Activated CD8-positive, alpha-beta memory T cell treated with anti-CD3 and anti-CD28 coated beads, Interleukin-2, amount 50 U/mL, for 1 hour (primary cell): Measurements from ENCODE around the gene TPRN.
A peak's percentile ranks its signal among the peaks of the same experiment; 100 is the strongest.
"Not testable (repeated sequence)": the region's sequence is repeated elsewhere in the genome, so short reads cannot be mapped to it uniquely, and the experiment has no call there.

Experiments
- DNase-seq: peaks from one replicate; pipeline ENCODE4 v3.0.0-alpha.2; 2020; ENCODE audit errors: extremely low read depth

The TPRN gene, protein sequence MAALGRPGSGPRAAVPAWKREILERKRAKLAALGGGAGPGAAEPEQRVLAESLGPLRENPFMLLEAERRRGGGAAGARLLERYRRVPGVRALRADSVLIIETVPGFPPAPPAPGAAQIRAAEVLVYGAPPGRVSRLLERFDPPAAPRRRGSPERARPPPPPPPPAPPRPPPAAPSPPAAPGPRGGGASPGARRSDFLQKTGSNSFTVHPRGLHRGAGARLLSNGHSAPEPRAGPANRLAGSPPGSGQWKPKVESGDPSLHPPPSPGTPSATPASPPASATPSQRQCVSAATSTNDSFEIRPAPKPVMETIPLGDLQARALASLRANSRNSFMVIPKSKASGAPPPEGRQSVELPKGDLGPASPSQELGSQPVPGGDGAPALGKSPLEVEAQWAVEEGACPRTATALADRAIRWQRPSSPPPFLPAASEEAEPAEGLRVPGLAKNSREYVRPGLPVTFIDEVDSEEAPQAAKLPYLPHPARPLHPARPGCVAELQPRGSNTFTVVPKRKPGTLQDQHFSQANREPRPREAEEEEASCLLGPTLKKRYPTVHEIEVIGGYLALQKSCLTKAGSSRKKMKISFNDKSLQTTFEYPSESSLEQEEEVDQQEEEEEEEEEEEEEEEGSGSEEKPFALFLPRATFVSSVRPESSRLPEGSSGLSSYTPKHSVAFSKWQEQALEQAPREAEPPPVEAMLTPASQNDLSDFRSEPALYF

DNA sequence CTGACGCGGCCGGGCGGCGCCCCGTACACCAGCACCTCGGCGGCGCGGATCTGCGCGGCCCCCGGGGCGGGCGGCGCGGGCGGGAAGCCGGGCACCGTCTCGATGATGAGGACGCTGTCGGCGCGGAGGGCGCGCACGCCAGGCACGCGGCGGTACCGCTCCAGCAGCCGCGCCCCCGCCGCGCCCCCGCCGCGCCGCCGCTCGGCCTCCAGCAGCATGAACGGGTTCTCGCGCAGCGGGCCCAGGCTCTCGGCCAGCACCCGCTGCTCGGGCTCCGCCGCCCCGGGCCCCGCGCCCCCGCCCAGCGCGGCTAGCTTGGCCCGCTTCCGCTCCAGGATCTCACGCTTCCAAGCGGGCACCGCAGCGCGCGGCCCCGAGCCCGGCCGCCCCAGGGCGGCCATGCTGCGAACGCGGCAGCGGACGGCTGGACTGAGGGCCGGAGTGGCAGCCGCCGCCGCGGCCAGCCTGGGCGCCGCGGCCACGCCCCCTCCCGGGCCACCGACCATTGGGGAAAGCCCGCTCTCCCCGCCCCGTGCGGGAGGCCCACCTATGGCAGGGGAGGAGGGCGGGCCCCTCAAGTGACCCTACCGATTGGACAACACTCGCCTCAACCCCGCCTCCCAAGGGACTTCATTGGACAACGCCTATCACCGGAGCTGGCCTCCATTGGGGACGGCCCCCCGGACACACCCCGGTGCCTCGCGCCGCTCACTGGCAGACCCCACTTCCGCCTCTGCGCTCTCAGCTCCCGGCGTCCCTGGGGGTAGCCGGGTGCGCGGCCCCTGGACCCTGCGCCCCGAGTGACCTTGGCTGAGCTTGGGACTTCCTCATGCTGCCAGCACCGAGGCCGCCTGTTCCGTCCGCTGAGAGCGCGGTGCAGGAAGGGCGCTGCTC lies at the start of gene TPRN:
Gene TPRN (minus strand): TSS at position 431 of the 894 bp plus-strand sequence. CDS start 30 bp downstream, at position 401.
- peak; percentile 99 for DNase-seq

DNA sequence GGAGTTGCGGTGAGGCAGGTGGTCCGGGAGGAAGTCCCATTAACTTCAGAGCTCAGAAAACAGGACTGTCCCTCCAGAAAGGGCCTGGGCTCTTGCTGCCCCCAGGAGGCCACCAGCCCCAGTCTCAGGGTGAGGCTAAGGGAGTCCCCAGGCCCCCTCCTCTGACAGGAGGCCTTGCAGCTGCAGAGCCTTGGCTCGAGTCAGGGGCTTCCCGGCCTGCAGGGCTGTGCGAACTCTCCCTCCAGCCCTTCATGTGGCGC lies 47.3 kb upstream of the TPRN start:
- DNase-seq = no peak

DNA sequence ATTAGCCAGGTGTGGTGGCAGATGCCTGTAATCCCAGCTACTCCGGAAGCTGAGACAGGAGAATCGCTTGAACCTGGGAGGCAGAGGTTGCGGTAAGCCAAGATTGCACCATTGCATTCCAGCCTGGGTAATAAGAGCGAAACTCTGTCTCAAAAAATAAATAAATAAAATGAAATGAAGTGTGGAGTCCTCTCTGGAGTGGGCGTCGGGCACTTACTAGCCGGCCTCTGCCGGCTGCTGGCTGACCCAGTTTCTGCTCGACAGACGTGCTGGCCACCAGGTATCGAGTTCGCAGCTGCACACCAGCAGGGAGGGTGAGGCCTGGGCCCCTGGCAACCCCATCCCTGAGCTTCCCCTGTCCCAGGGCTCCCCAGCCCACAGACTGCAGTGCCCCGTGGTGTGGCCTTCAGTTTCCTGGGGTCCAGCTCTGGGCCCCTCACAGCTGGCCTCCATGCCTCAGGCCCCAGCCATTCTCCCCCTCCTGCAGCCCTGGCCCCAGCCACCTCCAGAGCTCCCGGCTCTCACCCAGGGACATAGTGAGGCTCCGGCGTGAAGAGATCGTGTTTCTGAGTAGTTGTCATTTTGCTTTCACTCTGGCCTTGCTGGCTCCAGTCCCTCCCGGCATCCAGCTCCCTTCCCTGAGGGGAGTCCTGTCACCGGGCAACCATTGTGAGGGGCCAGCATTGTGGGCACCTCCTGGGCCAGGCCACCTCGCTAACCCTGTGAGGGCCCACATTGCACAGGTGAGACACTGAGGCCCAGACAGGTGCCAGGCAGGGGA lies 46.8 kb upstream of the TPRN start:
- no peak for DNase-seq

DNA sequence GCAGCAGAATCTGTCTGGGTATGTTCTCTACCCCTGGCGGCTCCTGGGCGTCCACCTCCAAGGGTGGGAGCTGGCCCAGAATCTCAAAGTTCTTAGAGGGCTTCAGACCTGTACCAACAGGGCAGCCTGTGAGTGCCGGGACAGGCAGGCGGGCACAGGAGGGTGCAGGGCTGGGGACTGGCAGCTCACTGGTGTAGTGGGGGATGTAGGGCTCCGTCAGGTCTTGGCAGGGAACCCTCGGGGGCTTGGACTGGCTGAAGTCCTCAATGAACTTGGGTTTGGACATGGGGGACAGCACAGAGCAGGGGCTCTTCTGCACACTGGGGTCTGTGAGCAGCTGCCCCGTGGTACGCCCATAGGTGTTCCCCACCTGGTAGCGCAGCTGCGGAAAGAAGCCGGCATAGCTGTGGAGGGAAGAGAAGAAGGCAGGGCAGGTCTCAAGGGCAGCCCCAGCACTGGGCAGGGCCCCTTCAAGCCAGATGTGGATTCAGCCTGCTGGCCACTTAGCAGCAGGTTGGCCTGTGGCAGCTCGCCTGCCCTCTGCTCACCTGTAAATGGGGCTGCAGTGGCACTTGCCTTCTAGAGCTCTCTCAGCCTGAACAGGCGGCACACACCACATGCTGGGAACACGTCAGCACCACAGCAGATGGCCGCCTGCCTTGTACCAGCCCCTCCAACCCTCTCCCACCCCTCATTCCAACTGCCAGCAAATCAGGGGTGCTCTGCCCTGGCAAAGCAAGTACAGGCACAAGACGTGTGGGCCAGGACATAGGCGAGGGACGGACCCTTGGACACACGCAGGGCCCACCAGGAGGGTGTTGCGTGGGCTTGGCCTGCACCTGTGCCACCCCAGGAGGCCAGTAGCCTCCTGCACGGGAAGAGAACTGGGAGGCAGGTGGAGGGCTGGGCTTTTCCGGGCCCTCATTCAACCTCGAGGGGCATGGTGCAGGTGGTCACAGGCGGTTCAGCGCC lies 45.2 kb upstream of the TPRN start:
- no peak for DNase-seq

DNA sequence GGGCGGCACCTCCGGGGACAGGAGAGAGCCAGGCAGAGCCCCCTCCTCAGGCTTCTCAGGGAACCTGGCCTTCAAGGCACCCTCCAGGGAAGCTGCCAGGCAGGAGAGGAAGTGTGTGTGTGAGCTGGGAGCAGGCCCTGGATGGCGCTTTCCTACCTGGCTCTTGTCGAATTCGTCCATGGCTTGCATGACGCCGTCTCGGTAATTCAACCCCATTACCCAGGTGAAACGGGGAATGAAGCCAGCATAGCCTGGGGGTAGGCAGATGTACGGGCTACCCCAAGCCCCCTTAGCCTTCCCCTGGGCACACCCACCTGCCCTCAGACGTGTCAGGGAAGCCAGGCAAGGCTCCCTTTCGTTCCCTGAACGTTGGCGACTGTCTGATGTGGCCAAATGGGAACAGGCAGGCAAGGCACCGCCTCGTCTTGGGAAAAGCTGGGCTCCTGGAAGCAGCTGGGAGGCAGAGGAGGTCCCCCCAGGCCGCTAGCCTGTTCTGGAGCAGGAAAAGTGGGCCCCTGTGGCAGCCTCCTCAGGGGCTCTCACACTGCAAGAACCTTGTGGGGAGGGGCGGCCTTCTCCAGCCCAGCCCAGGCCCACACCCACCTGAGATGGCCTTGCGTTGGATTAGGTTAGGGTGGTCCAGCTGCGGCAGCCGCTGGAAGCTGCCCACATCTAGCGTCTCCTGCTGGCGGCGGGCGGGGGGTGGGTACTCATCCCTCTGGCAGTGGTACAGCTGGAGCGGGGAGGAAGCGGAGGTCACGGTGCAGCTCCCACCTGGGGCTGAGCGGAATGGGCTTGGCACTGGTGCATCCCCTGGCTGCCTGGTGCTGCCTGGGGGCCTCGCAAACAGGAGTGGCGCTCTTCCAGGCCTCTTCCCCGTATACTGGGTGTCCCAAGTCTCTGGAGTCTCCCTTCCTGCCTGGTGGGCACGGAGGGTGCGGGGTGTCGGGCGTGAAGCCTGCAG lies 44.2 kb upstream of the TPRN start:
- no peak for DNase-seq

GRCh38 chr9:137243626-137244485 lies 43.3 kb upstream of the TPRN start:
- no peak for DNase-seq

GRCh38 chr9:137243266-137243625 lies 42.7 kb upstream of the TPRN start:
- DNase-seq = not testable (repeated sequence)

DNA sequence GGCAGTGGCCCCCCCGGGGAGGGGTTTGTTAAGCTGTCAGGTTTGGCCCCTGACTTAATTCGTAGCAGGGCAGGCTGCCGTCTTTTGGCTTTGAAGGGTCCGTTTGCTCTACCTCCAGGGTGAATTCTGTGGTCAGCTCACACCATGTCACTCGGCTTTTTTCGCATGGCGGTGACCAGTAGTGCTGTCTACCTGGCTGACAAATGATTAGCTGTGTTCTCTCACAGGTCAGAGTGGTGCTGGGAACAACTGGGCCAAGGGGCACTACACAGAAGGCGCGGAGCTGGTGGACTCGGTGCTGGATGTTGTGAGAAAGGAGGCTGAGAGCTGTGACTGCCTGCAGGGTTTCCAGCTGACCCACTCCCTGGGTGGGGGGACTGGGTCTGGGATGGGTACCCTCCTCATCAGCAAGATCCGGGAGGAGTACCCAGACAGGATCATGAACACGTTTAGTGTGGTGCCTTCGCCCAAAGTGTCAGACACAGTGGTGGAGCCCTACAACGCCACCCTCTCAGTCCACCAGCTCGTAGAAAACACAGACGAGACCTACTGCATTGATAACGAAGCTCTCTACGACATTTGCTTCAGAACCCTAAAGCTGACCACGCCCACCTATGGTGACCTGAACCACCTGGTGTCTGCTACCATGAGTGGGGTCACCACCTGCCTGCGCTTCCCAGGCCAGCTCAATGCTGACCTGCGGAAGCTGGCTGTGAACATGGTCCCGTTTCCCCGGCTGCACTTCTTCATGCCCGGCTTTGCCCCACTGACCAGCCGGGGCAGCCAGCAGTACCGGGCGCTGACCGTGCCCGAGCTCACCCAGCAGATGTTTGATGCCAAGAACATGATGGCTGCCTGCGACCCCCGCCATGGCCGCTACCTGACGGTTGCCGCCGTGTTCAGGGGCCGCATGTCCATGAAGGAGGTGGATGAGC lies 42.0 kb upstream of the TPRN start:
- no peak for DNase-seq

DNA sequence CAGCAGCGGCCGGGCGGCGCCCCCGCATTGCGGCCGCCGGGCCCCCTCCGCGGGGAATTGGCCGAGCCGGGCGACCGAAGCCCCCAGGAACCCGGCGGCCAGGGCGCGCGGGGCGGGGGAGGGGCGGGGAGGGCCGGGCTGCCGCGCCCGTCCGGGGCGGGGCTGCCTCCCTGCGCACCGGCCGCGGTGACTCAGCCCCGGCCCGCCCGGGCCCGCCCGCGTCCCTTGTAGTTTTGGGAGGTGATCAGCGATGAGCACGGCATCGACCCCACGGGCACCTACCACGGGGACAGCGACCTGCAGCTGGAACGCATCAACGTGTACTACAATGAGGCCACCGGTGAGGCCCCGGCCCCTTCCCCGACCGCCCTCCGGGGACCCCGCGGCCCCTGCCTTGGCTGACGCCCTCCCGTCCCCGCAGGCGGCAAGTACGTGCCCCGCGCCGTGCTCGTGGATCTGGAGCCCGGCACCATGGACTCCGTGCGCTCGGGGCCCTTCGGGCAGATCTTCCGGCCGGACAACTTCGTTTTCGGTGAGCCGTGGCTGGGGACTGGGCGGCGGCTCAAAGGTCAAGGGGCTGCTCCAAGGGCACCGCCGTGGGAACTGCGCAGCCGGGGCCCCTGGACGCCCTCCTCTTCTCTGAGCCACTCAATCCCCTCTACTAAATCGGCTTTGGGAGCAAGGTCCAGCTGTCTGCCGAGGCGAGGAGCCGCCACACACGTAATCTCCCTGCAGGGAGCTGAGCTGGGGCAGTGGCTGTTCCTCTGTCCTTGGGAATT lies 41.1 kb upstream of the TPRN start:
- peak; percentile 20 for DNase-seq

DNA sequence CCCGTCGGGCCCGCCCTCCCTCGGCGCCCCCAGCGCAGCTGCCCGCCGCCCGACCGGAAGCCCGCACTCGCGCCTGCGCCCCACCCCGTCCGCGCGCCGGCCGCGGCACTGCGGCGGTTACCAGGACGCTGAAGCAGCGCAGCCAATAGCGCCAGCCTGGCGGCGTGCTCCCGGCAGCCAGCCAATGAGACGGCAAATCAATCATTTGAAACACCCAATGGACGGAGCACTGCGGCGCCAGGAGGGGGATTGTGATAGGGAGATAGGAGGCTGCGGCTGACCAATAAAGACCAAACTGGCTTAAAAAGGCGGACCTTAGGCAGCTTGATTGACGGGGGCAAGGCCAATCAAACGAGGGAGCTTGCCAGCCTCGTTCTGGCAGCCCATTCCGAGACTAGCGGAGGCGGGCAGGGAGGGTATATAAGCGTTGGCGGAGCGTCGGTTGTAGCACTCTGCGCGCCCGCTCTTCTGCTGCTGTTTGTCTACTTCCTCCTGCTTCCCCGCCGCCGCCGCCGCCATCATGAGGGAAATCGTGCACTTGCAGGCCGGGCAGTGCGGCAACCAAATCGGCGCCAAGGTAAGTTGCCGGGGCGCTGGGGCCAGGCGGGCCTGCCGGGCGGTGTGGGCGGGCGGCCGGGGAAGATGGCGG lies 40.4 kb upstream of the TPRN start, which contains the start of gene TUBB4B:
Gene TUBB4B (plus strand): TSS at position 447 of the 649 bp plus-strand sequence. CDS start 74 bp downstream, at position 521.
- peak; percentile 98 for DNase-seq

GRCh38 chr9:137240318-137240840 lies 39.8 kb upstream of the TPRN start:
- DNase-seq = peak; percentile 18

DNA sequence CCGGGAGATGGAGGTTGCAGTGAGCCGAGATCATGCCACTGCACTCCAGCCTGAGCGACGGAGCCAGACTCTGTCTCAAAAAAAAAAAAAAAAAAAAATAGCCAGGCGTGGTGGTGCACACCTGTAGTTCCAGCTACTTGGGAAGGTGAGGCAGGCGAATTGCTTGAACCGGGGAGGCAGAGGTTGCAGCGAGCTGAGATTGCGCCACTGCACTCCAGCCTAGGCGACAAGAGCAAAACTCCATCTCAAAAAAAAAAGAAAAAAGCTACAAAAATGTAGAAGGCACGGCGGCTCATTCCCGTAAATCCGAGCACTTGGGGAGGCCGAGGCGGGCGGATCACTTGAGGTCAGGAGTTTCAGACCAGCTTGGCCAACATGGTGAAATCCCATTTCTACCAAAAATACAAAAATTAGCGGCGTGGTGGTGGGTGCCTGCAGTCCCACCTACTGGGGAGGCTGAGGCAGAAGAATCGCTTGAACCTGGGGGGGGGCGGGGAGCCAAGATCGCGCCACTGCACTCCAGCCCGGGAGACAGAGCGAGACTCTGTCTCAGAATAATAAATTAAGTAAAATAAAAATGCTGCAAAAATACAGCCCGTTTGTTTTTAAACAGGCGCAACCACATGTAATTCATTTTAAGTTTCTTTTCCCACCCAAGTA lies 39.1 kb upstream of the TPRN start:
- DNase-seq = not testable (repeated sequence)

- DNase-seq = no peak
These were observed 37.5 kb upstream of the TPRN start for GRCh38 chr9:137237759-137238726.

GRCh38 chr9:137236936-137237421 lies 36.4 kb upstream of the TPRN start:
- DNase-seq = no peak
